ENCODE data around the gene NUP188. TPM values are rescaled to one million over a fixed set of nuclear protein-coding genes. Genes with fewer than 3 reads are reported as not detected.
A peak's percentile ranks its signal among the peaks of the same experiment; 100 is the strongest.

Gene NUP188
- total RNA-seq, 2 experiments from 2014 or later = 88.0 to 108 TPM

DNA sequence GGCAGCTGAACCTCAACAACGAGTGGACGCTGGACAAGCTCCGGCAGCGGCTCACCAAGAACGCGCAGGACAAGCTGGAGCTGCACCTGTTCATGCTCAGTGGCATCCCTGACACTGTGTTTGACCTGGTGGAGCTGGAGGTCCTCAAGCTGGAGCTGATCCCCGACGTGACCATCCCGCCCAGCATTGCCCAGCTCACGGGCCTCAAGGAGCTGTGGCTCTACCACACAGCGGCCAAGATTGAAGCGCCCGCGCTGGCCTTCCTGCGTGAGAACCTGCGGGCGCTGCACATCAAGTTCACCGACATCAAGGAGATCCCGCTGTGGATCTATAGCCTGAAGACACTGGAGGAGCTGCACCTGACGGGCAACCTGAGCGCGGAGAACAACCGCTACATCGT is 39.1 kb upstream of the NUP188 start:
- H3K36me3 Mint-ChIP-seq = peaks cover 32% of the 10 kb centered on the region
- no peak overlapping the region for H3K4me3 Mint-ChIP-seq
- no peaks in the 10 kb centered on the region for H3K9me3 Mint-ChIP-seq (ENCODE audit: low read depth)
- ATAC-seq (no peak), DNase-seq (no peak)
- no peak overlapping the region for H3K27ac Mint-ChIP-seq
- peaks cover 47% of the 10 kb centered on the region for H3K4me1 Mint-ChIP-seq
- no peaks in the 10 kb centered on the region for H3K27me3 Mint-ChIP-seq
- CTCF ChIA-PET = interaction anchor here (0.9 to 1.6 kb wide), 3 partner anchors 20 to 90 kb away, joined by 3 to 4 read pairs (median 4); partner anchors contain the start of gene ENDOG

DNA sequence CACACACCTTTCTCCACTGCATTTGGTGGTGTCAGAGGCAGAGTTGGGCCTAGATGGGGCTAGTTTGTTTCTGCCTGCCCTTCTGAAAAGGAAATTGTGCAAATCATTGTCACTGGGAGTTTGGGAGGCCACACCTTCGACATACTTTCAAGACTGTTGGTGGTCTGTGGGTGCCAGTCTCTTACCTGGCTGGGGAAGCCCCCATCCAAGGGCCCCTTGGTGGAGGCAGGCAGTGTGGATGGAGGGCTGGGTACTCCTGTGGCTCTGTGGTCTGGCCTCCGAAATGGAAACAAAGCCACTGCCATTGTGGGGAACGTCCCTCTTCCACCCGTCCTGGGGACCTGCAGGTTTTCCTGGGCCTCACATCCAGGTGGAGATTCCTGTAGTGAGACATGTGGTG is 37.6 kb upstream of the NUP188 start:
- H3K36me3 Mint-ChIP-seq = peaks cover 32% of the 10 kb centered on the region
- ATAC-seq (no peak), DNase-seq (no peak)
- peaks cover 37% of the 10 kb centered on the region for H3K4me1 Mint-ChIP-seq
- H3K4me3 Mint-ChIP-seq = no peak overlapping the region
- no peaks in the 10 kb centered on the region for H3K27me3 Mint-ChIP-seq
- no peaks in the 10 kb centered on the region for H3K9me3 Mint-ChIP-seq (ENCODE audit: low read depth)
- CTCF ChIA-PET = interaction anchor here (1.6 kb wide), 2 partner anchors 19 to 92 kb away, joined by 4 read pairs; partner anchors contain the start of gene ENDOG
- peak overlapping the region; percentile 76 for H3K27ac Mint-ChIP-seq

DNA sequence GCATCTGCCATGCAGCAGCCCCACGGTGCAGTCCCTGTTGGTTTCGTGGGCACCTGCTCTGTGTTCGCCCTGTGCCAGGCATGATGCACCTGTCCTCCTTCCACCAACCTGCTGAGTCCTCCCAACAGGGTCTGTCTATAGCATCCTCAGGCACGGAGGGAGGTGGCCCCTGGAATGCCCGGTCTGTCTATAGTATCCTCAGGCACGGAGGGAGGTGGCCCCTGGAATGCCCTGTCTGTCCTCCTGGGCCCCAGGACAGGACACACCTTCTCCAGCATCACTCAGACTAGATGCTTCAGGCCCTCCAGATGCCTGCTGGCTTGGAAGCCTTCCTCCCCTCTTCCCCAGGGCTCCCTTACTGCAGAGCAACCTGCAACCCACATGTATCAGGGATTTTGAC is 36.6 kb upstream of the NUP188 start:
- Mint-ChIP-seq H3K4me1 (peaks cover 34% of the 10 kb centered on the region), H3K9me3 (ENCODE audit: low read depth) (no peaks in the 10 kb centered on the region), H3K27me3 (no peaks in the 10 kb centered on the region), H3K27ac (no peak overlapping the region), H3K4me3 (no peak overlapping the region), H3K36me3 (peaks cover 32% of the 10 kb centered on the region)
- CTCF ChIA-PET = no interaction called here
- no peak for DNase-seq
- ATAC-seq = no peak

DNA sequence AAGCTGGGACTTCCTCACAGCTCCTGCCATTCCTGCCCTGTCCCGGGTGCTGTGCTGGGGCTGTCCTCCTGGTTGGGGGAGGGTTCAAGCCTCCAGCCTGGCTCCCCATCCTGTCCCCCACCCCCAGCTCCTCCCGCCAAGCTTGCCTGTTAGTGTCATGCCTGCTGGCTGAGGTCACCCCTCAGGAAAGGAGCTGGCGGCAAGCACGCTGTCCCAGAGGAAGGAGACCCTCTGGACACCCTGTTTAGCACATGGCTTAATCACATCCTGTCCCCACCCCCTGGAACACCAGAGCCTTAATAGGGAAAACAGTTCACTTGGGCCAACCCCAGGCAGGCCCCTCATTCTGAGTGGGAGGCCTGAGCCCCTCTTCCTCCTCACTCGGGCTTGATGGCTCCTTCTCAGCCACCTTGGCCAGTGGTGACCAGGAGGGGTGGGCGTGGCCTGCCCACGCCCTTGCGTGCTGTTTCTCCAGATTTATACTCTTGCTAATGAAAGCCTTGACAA is 35.9 kb upstream of the NUP188 start:
- Mint-ChIP-seq H3K27ac (no peak overlapping the region), H3K4me3 (no peak overlapping the region), H3K9me3 (ENCODE audit: low read depth) (no peaks in the 10 kb centered on the region), H3K4me1 (peaks cover 33% of the 10 kb centered on the region), H3K27me3 (no peaks in the 10 kb centered on the region), H3K36me3 (peaks cover 31% of the 10 kb centered on the region)
- CTCF ChIA-PET = no interaction called here
- ATAC-seq (no peak), DNase-seq (no peak)

DNA sequence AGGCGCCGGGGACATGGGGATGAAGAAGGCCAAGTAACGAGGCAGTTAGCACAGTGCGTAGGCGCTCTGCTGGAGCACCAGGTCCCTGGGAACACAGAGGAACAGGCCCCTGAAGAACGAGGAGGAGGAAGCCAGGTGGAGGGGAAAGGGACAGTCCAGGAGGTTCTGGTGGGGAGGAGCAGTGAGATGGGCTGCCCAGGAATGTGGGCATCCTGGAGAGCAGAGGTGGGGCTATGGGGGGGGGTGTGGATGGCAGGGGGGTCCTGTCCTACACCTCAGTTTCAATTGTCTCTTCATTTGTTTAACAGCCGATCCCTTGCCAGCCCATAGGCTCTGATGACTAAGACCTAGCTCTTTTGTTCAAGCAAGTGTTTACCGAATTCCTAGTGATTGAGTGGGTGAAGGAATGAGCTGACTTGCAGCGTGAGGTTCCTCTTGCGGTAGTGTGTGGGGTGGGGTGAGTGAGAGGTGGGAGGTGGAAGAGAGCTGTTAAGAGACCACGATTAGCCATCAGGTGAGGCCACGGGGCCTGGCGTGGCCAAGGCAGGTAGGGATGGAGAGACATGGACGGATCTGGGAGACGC is 35.1 kb upstream of the NUP188 start:
- Mint-ChIP-seq H3K27ac (peak overlapping the region; percentile 52), H3K4me1 (peaks cover 32% of the 10 kb centered on the region), H3K36me3 (peaks cover 31% of the 10 kb centered on the region), H3K4me3 (no peak overlapping the region), H3K27me3 (no peaks in the 10 kb centered on the region), H3K9me3 (ENCODE audit: low read depth) (no peaks in the 10 kb centered on the region)
- ATAC-seq = no peak
- CTCF ChIA-PET = interaction anchor here (1.3 kb wide), 1 partner anchor 15 kb away, joined by 4 read pairs; no protein-coding TSS in a partner anchor
- no peak for DNase-seq

DNA sequence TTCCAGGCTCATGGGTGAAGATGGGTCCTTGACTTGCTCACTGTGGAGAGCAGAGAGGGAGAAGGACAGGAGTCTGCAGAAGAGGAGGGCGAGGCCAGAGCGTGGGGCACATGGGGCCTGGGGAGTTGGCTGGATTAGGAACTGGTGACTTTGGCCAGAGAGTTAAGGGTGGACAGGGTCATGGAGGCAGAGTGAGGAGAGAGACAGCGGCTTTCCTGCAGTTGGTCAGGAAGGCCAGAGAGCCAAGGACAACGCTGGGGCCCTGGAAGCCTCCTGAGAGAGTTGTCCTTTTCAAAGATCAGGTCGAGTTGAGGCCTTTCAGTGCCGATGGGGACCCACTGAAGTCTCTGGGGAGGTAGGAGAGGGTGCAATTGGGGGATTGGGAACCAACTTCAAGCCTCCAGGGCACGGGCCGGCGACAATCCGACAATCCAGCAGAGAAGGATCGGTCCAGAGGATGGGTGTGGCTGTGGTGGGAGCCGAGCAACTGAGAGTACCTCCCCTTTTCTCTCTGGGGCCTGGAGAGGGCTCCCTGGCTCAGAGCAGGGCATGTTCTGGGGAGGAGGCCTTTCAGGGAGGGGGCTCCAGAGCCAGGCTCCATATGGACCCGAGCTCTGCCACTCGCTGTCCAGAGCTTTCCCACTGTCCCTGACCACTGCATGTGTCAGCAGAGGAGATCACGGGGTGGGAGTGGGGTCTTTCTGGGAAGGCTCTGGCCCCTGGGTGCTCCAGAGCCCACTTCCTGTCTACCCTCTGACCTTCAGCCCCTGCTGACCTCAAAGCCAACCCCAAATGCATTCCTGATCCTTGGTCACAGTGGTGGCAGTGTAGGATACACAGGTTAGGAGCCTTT is 34.2 kb upstream of the NUP188 start:
- CTCF ChIA-PET = interaction anchor here (1.3 kb wide), 1 partner anchor 14 kb away, joined by 4 read pairs; no protein-coding TSS in a partner anchor
- H3K4me3 Mint-ChIP-seq = no peak overlapping the region

DNA sequence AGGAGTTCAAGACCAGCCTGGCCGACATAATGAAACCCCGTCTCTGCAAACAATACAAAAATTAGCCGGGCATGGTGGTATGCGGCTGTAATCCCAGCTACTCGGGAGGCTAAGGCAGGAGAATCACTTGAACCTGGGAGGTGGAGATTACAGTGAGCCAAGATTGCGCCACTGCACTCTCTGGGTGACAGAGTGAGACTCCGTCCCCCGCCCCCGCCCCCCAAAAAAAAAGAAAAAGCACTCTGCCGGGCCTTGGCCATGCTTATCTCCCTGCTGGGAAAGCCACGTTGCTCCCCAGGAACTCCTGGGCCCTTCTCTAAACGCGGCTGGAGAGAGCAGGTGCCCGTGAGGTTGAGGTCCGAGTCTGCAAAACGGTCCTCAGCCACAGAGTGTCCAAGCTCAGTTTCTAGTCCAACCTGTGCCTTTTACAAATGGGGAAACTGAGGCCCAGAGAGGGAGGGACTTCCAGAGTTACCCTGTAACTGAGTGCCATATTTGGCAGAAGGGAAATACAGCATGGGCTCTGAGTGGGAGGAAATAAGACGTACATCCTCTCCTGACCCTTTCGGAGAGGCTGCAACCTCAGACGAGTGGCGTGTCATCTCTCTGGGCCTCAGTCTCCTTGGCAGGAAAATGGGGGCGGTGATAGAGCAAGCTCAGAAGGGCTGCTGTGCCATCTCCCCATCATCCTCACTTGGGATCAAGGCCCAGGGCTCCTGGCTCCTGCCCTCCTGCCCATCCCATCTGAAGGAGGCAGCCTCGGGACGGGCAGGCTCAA is 33.3 kb upstream of the NUP188 start:
- Mint-ChIP-seq H3K4me1 (peaks cover 25% of the 10 kb centered on the region), H3K9me3 (ENCODE audit: low read depth) (no peaks in the 10 kb centered on the region), H3K36me3 (peaks cover 16% of the 10 kb centered on the region), H3K4me3 (no peak overlapping the region), H3K27ac (no peak overlapping the region), H3K27me3 (no peaks in the 10 kb centered on the region)
- CTCF ChIA-PET = interaction anchor here (1.0 kb wide), 1 partner anchor 13 kb away, joined by 4 read pairs; no protein-coding TSS in a partner anchor
- ATAC-seq (no peak), DNase-seq (no peak)

More for the DNA sequence above, 34.2 kb upstream of the NUP188 start:
- Mint-ChIP-seq H3K27me3 (no peaks in the 10 kb centered on the region), H3K4me1 (peaks cover 32% of the 10 kb centered on the region), H3K9me3 (ENCODE audit: low read depth) (no peaks in the 10 kb centered on the region), H3K36me3 (peaks cover 24% of the 10 kb centered on the region), H3K27ac (peak overlapping the region; percentile 52)
- ATAC-seq = no peak
- no peak for DNase-seq

DNA sequence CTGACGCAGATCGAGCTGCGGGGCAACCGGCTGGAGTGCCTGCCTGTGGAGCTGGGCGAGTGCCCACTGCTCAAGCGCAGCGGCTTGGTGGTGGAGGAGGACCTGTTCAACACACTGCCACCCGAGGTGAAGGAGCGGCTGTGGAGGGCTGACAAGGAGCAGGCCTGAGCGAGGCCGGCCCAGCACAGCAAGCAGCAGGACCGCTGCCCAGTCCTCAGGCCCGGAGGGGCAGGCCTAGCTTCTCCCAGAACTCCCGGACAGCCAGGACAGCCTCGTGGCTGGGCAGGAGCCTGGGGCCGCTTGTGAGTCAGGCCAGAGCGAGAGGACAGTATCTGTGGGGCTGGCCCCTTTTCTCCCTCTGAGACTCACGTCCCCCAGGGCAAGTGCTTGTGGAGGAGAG is 31.3 kb upstream of the NUP188 start:
- no peak for DNase-seq
- H3K4me1 Mint-ChIP-seq = peaks cover 17% of the 10 kb centered on the region
- no peak for ATAC-seq
- H3K36me3 Mint-ChIP-seq = peaks cover 12% of the 10 kb centered on the region
- H3K4me3 Mint-ChIP-seq = no peak overlapping the region
- no peak overlapping the region for H3K27ac Mint-ChIP-seq
- H3K9me3 Mint-ChIP-seq (ENCODE audit: low read depth) = no peaks in the 10 kb centered on the region
- H3K27me3 Mint-ChIP-seq = no peaks in the 10 kb centered on the region
- CTCF ChIA-PET = interaction anchor here (0.7 to 2.5 kb wide), 2 partner anchors 12 to 20 kb away, joined by 3 to 15 read pairs; no protein-coding TSS in a partner anchor

DNA sequence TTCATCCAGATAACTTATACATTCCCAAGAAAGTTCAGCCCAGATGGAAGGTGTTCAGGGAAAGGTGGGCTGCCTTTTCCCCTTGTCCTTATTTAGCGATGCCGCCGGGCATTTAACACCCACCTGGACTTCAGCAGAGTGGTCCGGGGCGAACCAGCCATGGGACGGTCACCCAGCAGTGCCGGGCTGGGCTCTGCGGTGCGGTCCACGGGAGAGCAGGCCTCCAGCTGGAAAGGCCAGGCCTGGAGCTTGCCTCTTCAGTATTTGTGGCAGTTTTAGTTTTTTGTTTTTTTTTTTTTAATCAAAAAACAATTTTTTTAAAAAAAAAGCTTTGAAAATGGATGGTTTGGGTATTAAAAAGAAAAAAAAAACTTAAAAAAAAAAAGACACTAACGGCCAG is 30.8 kb upstream of the NUP188 start:
- Mint-ChIP-seq H3K4me3 (no peak overlapping the region), H3K4me1 (peaks cover 16% of the 10 kb centered on the region), H3K27me3 (no peaks in the 10 kb centered on the region), H3K36me3 (peaks cover 12% of the 10 kb centered on the region), H3K9me3 (ENCODE audit: low read depth) (no peaks in the 10 kb centered on the region), H3K27ac (no peak overlapping the region)
- CTCF ChIA-PET = interaction anchor here (0.7 to 2.5 kb wide), 2 partner anchors 11 to 19 kb away, joined by 3 to 15 read pairs; no protein-coding TSS in a partner anchor
- DNase-seq (no peak), ATAC-seq (no peak)

DNA sequence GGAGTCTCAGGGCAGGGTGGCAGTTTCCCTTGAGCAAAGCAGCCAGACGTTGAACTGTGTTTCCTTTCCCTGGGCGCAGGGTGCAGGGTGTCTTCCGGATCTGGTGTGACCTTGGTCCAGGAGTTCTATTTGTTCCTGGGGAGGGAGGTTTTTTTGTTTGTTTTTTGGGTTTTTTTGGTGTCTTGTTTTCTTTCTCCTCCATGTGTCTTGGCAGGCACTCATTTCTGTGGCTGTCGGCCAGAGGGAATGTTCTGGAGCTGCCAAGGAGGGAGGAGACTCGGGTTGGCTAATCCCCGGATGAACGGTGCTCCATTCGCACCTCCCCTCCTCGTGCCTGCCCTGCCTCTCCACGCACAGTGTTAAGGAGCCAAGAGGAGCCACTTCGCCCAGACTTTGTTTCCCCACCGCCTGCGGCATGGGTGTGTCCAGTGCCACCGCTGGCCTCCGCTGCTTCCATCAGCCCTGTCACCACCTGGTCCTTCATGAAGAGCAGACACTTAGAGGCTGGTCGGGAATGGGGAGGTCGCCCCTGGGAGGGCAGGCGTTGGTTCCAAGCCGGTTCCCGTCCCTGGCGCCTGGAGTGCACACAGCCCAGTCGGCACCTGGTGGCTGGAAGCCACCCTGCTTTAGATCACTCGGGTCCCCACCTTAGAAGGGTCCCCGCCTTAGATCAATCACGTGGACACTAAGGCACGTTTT is 30.2 kb upstream of the NUP188 start:
- Mint-ChIP-seq H3K4me1 (peaks cover 13% of the 10 kb centered on the region), H3K36me3 (peaks cover 12% of the 10 kb centered on the region), H3K27ac (peak overlapping the region; percentile 32), H3K9me3 (ENCODE audit: low read depth) (no peaks in the 10 kb centered on the region), H3K4me3 (no peak overlapping the region), H3K27me3 (no peaks in the 10 kb centered on the region)
- no peak for ATAC-seq
- no peak for DNase-seq
- CTCF ChIA-PET = interaction anchor here (0.7 to 2.5 kb wide), 2 partner anchors 10 to 19 kb away, joined by 3 to 15 read pairs; no protein-coding TSS in a partner anchor

DNA sequence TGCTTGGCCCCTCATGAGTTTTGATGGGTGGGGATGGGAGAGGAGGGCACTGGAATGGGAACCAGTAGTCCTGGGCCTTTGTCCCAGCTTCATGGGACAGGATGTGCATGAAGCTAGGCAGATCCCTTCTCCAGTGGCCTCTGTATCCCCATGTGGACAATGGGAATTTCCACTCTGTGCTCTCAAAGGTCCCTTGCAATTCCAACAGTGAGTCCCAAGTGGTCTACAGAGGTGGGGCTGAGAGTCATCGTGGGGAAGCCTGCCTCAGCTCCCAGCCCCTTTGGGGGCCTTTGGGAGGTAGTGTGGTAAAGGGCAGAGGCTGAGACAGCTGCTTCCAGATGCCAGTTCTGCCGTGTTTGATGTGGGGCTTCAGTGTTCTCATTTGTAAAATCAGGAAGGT is 28.6 kb upstream of the NUP188 start:
- ATAC-seq (no peak), DNase-seq (no peak)
- CTCF ChIA-PET = interaction anchor here (0.6 to 1.0 kb wide), 2 partner anchors 8 to 10 kb away, joined by 3 to 4 read pairs; no protein-coding TSS in a partner anchor
- Mint-ChIP-seq H3K27me3 (no peaks in the 10 kb centered on the region), H3K9me3 (ENCODE audit: low read depth) (no peaks in the 10 kb centered on the region), H3K4me3 (no peak overlapping the region), H3K4me1 (peaks cover 4% of the 10 kb centered on the region), H3K36me3 (peaks cover 6% of the 10 kb centered on the region), H3K27ac (no peak overlapping the region)

DNA sequence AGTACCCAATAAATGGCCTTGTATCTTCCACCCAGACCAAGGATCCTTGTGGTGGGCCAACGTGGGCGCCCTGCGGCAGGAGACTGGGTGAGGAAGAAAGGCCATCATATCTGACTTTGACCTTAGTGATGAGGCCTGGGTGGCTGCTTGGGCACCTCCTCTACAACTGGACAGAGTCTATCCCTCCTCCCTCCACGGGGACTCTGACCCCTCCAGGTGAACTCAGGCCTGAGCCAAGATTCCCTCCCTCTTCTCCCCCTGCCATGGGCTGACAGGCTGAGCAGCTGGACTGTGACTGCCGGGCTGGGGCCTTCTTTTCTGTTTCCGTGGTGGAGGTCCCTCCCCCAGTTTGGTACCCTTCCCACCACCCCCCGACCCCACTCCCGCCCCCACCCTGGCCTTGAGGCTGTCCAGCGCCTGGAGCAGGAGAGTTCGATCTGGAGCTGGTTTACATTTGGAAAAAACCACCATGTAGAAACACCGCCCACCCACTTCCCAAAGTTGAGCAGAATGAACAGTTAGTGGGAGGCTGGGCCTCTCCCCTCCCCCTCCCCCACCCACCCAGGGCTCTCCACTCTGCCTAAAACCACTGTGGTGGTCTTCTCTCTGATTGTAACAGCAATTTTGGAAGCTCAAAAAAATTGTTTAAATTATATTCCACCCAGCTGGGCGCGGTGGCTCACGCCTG is 28.0 kb upstream of the NUP188 start:
- no peak for ATAC-seq
- CTCF ChIA-PET = interaction anchor here (2.8 kb wide), 1 partner anchor 56 kb away, joined by 10 read pairs; no protein-coding TSS in a partner anchor
- Mint-ChIP-seq H3K36me3 (peaks cover 6% of the 10 kb centered on the region), H3K4me1 (peaks cover 4% of the 10 kb centered on the region), H3K4me3 (no peak overlapping the region), H3K27ac (no peak overlapping the region), H3K9me3 (ENCODE audit: low read depth) (no peaks in the 10 kb centered on the region), H3K27me3 (no peaks in the 10 kb centered on the region)
- DNase-seq = no peak
